Stimulated activated CD4-positive, alpha-beta T cell treated with anti-CD3 and anti-CD28 coated beads, TNF-alpha, amount 100 ng/mL, for 24 hours (primary cell): ENCODE measurements around the gene MAOB.
A peak's percentile ranks its signal among the peaks of the same experiment; 100 is the strongest.
"Not testable (repeated sequence)": the region's sequence is repeated elsewhere in the genome, so short reads cannot be mapped to it uniquely, and the experiment has no call there.

Experiments used
- DNase-seq, 3 experiments: peaks; one replicate each; pipeline ENCODE4 v3.0.0-alpha.2; 2020; ENCODE audit warnings: low read depth in 3 of 3

Gene MAOB

DNA sequence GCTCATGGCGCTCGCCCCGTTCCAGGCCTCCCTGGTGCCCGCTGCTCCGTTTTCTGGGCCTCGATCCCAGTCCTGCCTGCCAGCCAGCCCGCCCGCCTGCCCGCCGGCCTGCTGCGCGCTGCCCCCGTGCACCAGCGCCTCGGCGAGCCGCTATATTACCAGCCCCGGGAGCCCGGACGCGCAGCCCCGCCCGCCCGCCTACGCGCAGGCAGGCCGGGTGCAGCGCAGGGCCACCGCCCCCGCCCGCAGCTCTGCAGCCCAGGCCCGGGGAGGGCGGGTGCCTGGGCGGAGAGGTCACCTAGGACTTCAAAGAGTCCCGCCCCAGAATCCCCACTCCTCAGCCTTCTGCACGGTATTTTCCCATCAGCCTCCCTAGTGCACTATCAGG is at the start of gene MAOB:
TSS of gene MAOB (minus strand) at position 157 of the 388 bp plus-strand sequence. CDS start at position 6, 151 bp downstream.
- DNase-seq, result peak in 1 of 3 experiments; percentile 11

DNA sequence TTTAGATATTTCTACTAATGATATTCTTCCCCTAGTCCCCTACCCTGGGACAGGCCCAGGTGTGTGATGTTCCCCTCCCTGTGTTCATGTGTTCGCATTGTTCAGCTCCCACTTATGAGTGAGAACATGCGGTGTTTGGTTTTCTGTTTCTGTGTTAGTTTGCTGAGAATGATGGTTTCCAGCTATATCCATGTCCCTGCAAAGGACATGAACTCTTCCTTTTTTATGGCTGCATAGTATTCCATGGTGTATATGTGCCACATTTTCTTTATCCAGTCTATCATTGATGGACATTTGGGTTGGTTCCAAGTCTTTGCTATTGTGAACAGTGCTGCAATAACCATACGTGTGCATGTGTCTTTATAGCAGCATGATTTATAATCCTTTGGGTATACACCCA is 39.8 kb upstream of the MAOB start:
- not testable (repeated sequence) for DNase-seq

DNA sequence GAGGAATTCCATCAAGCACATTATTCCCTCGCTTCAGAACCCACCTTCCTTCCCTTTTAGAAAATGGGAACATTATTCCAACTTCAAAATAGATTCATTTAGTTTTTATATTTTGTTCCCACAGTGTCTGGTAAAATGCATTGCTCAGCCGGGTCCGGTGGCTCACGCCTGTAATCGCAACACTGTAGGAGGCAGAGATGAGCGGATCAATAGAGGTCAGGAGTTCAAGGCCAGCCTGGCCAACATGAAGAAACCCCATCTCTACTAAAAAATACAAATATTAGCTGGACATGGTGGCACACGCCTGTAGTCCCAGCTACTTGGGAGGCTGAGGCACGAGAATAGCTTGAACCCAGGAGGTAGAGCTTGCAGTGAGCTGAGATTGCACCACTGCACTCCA is 28.5 kb upstream of the MAOB start:
- not testable (repeated sequence) for DNase-seq

DNA sequence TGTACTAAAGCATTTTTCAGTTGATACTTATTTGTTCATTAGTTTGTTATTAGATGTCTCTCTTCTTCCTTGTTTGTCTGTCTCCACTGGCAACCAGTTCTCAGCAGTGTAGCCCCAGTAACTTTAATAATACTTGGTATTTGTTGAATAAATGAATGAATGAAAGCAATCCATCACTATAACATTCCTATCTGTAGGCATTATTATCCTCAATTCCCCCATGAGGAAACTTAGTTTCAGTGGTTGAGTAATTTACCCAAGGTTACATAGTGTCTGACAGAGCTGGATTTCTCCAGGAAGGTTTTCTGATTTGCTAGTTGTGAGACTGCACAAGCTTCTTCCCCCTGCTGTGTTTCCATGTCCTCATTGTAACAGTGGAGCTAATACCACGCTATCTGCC is 27.8 kb upstream of the MAOB start:
- DNase-seq, result no peak

DNA sequence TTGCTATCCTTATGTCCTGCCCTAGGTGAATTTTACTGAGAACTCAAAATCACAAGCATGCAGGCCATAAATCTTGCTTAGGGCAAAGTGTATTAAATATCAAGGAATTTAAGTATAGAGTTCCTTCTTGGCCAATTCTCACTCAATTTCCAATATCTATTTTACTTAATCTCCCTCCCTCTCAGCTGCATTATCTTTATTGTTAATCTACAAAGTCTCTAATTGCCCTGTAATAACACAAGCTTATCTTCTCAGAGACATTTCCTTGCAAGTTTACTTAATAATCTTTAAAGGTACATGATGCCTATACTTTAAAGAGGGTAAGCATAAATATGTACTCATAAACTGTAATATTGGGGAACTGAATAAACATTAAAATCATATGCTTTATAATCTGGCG is 26.9 kb upstream of the MAOB start:
- no peak for DNase-seq

DNA sequence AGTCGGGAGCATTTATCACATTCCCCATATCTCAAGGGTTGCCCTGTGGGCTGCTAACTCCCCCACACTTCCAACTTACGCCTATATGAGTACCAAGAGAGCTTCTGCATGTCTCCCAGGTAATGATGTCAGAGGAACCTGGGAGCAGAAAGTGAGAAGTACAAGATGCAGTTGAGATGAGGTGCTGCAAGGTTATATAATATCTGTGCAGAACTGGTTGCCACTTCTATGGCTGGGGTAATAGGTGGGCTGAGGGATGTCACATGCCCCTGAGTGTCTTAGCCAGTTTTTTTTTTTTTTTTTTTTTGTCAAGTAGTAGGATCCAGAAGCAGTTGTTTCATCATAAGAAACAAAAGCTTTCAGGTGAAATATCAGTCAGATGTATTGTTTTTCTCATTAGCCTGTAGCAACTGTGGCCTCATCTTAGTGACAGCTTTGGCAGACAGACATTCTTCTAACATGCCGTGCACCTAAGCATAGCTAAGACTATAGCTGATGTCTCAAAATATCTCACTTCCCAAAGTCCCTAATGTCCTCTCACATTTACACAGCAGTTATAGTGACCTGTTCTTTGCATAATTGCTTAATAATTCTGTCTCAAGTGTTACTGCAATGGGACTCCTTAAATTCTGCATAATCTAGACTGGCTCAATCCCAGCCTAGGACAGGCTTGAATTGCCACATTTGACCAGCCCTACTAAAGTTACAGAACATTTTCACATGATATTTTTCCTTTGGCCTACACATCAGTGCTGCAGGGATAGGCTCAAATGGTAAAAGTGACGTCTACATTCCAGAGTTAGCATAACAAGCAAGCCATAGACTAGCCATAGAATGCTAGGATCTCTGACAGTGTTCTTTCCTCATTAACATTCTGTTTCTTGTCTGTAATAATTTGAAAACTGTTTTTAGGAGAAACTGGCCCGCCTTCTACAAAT is 17.9 kb upstream of the MAOB start:
- DNase-seq, result no peak

DNA sequence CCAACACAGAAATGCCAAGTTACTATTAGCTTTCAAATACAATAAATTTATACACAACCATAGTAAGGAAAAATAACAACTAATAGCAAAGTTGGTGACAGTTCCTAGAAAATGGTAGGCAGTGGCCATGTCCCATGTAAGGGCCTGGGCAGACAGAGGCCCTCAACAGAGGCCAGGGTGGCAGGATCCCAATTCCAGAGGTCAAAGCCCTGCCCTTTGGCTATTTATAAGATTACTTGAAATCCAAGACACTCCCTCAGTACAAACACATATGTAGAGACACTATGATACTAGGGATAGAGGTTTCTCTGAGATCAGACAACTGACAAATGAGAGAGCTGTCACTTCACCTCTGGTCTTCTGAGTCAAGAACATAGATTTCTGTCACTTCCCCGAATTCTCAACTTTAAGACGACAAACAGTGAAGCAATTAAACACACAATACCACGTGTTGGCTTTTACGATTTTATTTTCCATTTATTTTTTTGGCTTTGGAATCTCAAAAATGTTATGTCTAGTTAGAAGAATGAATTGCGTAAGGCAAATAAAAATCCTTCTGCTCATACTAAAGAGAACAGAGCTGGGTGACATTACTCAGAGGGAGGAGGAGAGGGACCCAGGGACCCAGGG is 16.3 kb upstream of the MAOB start:
- DNase-seq, result no peak

DNA sequence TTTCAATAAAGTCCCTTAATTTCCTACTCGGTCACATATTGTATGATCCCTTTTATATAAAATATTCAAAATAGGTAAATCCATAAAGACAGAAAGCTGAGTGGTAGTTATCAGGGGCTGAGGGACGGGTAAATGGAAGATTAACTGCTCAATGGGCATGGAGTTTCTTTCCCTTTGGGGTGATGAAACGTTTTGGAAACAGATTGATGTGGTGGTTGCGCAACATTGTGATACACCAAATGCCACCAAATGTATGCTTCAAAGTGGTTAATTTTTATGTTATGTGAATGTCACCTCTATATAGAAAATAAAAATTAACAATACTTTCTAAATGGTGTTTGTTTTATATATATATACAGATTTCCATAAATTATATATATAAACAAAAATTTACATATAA is 15.0 kb upstream of the MAOB start:
- no peak for DNase-seq

DNA sequence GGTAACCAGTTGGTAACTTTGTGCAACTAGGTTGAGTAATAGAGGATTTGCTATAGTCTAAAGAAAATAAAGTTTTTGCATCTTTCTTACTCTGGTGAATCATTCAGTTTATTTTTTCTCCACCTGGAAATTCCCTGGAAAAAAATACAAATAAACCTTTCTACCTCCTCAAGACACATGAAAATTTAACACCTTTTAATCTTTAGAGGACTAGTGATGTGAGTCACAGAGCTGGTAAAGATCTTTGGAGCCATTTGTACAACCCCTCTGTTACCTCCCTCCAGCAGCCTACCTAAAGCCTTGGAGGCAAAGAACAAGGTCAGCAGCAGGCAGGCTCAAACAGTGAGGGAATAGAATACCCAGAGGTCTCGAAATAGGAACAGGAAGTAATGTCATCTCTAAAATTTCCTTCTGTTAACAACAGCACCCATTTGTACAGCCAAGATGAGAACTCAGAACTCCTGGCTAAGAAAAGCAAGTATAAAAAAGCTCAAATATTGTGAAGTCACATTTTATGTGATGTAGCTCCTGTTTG is 10.2 kb upstream of the MAOB start:
- no peak for DNase-seq

DNA sequence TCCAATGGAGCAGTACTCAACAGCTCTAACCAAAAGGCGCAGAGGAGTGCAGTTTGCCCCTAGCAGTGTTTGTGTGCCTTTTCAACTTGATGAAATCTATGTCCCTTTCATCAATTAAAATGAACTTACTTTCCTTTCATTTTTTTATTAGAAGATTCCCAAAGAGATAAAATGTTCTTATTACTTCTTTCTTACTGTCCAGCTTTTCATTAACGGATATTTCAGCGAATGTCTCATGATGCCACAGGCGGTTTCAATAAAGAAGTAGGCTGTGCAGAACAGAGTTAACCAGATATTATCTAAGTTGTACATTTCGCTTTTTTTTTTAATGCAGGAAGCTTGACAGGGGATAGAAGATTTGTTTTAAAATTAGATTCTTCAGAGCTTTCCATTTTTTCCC is 3.4 kb upstream of the MAOB start:
- no peak for DNase-seq

DNA sequence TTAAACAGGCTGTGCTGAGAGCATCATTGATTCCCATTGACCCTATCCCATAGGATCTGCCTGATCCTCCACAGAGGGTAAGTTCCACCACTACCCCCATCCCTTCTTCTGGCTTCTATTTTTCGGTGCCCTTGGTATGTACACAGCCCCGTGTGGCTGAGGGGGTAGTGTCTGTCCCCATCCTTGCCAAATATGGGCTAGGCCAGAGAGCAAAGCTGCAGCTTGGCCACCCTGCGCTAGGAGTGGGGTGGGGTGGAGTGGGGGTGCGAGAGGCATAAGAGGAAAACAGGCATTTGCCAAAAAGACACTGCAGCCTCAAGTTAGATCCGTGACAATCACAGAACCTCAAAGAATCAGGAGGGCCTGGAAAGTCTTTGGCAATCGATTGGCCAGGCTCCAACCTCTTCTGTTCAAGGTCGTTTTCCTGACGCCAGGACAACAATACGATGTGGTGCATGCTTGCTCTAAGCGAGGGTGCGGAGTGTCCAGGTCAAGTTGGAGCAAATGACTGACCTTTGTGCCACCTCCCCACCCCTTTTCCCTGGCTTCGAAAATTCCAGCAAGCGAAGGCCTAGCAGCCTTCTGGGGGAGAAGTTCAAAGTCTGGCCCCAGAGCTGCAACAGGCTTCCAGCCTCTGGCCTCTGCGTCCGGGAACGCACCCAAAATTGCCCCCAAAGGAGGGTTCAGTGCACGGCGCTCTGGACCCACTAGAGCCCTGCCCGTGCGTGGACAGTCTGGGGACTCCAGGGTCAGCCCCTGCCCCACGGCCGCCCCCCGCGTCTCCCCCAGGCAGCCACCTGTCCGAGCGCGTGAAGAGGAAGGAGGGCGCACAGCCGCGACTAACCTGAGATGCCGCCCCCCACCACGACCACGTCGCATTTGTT is 598 bp downstream of the MAOB start:
- DNase-seq, result no peak

DNA sequence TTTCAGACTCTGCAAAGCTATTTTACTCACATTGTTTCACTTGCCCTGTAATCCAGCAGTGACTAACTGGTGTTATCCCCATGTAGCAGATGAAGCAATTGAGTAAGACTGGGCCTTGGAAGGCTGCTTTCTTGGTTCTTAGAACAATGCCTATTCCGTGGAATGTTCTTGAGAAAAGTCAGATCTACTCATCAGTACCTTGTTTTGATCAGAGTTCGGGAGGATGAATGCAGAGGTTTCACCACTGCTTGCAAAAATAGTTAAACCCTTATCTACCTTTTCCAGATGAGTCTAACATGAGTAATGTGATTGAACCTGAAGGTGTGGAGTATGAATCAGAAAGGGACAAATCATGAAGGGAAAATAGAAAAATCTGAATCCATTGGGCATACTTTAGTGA is 1.8 kb downstream of the MAOB start:
- no peak for DNase-seq

DNA sequence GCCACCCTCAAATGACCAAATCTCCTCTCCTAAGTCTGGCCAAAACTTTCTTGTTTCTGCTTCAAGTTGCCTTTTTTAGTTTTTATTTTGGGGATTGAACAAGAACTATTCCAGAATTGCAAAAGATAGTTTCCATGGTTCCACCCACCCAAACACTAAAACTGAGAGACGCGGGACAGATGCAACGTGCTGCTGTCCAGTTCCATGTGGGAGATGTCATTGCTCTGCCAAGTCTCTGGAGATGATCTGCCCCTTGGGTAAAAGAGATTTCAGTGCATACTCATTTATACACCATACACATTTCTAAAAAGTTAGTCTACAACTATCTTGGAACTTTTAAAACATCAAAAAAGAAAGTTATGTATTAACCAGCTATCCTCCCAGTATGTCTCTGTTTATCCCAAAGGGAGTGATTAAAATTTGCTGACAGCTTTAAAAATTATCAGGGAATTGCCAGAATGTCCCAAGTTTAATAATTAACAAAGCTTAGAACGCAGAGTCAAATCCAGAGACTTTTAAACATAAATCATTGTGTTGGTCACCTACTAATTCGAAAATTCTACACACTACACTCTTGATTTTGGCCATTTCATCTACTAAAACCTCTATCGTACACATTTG is 3.2 kb downstream of the MAOB start:
- DNase-seq, result no peak

DNA sequence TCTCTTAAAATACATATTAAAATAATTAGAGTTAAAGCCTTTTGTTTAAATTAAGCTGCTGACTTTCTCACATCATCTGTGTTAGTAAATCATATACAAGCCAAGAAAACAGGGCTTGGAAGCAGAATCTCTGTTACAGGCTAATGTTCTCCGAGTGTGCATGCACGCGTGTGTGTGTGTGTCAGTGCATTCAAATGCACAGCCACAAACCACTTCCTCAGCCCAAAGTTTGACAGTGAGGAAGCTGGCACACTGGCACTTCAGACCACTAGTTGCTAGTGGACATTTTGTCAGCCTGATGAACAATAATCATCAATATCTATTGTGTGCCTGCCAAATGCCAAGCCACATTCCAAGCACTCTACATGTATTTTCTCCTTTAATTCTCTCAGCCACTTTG is 5.6 kb downstream of the MAOB start:
- no peak for DNase-seq

DNA sequence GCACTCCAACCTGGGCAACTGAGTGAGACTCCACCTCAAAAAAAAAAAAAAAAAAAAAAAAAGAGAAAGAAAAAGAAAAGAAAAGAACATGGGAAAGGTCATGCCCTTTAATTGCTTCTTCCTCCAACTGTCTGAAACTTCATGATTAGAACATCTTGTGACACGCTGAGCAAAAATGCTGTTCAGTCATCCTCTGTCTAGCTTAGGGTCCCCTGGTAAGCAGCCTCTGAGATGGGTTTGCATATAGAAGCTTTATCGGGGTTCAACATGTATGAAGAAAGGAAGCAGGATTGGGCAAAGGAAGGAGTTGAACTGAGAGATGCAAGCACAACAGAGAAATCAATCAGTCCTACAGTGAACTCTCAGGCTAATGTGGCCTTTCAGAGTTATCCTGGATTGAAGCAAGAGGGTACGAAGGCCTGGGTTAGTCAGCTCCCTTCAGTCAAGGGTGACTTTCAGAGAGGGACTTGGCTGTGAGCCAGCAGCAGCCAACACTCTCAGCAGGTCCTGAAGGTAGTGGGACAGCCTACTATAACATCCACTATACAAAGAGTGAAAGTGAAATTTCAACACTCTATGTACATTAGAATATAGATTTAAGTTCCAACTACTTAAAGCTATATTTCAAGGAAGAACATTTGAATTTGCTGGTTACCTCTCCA is 11.4 kb downstream of the MAOB start:
- no peak for DNase-seq

DNA sequence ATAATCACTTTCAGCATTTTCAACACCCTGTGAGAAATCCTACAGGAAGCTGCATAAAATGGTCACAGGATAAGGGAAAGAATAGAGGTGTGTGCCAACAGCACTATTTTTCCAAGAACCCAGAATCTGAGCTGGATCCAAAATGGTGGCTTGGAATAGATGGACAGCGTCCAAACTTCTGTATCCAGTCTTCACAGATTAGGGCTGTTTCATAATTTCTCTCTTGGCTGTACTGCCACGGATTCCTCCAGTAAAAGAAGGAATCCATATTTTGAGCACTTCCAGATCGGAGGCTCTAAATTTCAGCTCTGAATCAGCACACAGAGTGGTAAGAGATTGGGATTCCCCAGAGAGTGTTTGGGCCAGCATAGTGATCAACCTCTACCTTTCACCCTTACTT is 12.2 kb downstream of the MAOB start:
- DNase-seq, result no peak

DNA sequence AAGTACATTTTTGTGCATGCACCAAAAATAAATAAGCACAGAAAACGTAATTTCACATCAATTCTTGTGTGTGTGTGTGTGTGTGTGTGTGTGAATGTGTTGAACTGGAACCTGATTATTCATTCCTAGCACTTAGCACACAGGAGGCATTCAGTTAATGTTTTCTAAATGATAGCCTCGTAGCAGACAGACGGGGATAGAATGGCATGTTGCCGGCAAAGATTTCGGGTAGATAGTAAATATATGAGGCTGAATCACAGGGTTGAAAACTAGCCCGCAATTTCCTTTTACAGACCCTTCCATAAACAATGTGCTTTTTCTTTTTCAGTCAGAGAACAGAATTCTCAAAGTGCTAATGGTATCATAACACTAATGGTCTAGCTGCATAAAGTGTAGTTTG is 13.5 kb downstream of the MAOB start:
- DNase-seq, result no peak

DNA sequence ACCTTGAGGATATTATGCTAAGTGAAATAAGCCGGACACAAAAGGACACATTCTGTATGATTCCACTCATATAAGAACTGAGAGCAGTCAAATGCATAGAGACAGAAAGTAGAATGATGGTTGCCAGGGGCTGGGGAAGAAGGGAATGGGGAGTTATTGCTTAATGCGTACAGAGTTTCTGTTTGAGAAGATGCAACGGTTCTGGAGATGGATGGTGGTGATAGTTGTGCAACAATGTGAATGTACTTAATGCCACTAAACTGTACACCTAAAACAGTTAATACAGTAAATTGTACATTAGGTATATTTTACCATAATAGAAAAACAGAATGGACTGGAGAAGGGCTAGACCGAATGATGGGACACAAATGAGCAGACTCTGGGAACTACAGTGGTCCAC is 15.8 kb downstream of the MAOB start:
- no peak for DNase-seq

DNA sequence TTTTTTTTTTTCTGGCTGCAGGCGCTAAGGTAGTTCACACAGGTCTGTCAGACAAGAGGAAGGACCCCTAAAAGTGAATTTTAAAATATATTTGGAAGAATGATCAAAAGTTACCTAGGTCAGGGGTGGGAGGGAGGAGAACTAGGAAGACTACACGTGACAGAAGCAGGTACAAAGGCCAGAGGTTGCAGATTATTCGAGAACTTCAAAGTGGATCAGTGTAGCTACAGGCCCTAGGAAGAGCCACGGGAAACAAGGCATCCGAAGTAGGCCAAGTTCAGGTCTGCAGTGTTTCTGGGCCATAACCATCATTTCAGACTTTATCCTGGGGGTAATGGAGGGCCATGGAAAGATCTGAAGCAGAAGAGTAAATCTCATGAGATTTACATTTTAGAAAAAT is 16.5 kb downstream of the MAOB start:
- DNase-seq, result no peak

DNA sequence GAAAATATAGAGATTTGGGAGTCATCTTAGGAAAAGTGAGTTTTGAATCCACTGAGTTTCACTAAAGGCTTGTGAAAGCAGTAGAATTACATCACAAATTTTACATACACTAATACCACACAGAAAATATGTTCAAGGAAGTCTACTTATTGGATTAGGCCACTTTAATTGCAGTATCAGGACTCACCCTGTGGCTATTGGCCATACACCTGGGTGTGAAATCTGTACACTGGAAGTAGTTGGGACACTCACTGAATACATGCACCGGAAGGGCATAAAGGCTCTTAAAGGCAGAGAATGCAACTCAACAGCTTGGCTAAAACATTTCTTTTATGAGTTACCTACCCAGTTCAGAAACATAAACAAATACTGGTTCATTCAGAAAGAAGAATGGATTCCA is 19.8 kb downstream of the MAOB start:
- DNase-seq, result no peak

DNA sequence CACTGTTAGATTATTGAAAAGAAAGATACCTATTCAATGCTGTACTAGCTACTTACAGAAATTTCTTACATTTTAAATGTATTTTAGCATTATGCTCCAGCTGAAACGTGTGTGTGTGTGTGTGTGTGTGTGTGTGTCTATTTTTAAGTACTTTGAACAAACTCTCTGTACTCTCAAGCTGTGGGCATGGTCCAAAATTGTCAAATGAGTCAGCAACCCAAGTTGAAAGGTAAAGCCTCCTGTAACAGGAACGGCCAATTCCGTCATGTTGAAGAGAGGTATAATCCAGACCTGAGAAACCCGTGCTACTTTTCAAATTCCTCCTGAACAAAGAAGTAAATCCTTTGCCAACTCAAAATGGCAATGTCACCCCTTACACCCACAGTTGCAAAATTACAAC is 20.5 kb downstream of the MAOB start:
- no peak for DNase-seq
